ENCODE measurements around the gene ABRACL.

DNA sequence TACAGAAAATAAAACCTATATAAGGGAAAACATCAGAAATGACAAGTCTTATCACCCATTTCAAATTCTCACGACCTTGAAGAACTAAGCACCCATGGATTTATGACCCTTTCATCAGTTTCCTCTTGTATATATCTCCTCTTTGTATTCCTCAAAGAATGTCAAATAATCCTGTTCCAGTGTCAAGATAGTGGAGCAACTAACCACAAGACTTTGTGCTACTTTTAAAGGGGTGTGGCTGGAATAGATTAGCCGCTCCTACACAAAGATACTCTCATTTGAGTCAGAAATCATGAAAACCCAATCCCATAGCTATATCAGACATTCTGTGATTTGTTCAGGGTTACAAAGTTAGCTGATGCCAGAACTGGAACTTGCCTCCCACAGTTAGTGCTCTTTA is 47.1 kb upstream of the ABRACL start:
- TF ChIP-seq RFX5 (IDR thresholded peaks at IDR 0.05; ENCODE audit: borderline replicate concordance, low read depth, low read length), result no peak
- no peak for TF ChIP-seq EZH2 (IDR thresholded peaks at IDR 0.05; ENCODE audit: low read depth, low read length, severe bottlenecking)
- no peak for TF ChIP-seq CHD1 (IDR thresholded peaks at IDR 0.05; ENCODE audit: low read depth, low read length)
- TF ChIP-seq, protein P1, sequence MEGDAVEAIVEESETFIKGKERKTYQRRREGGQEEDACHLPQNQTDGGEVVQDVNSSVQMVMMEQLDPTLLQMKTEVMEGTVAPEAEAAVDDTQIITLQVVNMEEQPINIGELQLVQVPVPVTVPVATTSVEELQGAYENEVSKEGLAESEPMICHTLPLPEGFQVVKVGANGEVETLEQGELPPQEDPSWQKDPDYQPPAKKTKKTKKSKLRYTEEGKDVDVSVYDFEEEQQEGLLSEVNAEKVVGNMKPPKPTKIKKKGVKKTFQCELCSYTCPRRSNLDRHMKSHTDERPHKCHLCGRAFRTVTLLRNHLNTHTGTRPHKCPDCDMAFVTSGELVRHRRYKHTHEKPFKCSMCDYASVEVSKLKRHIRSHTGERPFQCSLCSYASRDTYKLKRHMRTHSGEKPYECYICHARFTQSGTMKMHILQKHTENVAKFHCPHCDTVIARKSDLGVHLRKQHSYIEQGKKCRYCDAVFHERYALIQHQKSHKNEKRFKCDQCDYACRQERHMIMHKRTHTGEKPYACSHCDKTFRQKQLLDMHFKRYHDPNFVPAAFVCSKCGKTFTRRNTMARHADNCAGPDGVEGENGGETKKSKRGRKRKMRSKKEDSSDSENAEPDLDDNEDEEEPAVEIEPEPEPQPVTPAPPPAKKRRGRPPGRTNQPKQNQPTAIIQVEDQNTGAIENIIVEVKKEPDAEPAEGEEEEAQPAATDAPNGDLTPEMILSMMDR (IDR thresholded peaks at IDR 0.05; ENCODE audit: control extremely low read depth in 1 of 3, insufficient read depth in 1 of 3, low read depth in 1 of 3, low read length in 3 of 3), result no peak
